GM18507 (cell line): ENCODE results near the gene PTPN13.

Experiments used
- DNase-seq: peaks from one replicate; pipeline ENCODE4 v3.0.0; 2011; ENCODE audit warnings: low read depth; ENCODE audit not compliant: insufficient read length; ENCODE audit errors: extremely low spot score
- FAIRE-seq: peaks from 2 replicates; lab custom pipeline; 2011; peaks lifted over from hg19 to GRCh38; lab: Jason Lieb, UNC

The PTPN13 gene, protein sequence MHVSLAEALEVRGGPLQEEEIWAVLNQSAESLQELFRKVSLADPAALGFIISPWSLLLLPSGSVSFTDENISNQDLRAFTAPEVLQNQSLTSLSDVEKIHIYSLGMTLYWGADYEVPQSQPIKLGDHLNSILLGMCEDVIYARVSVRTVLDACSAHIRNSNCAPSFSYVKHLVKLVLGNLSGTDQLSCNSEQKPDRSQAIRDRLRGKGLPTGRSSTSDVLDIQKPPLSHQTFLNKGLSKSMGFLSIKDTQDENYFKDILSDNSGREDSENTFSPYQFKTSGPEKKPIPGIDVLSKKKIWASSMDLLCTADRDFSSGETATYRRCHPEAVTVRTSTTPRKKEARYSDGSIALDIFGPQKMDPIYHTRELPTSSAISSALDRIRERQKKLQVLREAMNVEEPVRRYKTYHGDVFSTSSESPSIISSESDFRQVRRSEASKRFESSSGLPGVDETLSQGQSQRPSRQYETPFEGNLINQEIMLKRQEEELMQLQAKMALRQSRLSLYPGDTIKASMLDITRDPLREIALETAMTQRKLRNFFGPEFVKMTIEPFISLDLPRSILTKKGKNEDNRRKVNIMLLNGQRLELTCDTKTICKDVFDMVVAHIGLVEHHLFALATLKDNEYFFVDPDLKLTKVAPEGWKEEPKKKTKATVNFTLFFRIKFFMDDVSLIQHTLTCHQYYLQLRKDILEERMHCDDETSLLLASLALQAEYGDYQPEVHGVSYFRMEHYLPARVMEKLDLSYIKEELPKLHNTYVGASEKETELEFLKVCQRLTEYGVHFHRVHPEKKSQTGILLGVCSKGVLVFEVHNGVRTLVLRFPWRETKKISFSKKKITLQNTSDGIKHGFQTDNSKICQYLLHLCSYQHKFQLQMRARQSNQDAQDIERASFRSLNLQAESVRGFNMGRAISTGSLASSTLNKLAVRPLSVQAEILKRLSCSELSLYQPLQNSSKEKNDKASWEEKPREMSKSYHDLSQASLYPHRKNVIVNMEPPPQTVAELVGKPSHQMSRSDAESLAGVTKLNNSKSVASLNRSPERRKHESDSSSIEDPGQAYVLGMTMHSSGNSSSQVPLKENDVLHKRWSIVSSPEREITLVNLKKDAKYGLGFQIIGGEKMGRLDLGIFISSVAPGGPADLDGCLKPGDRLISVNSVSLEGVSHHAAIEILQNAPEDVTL (N-terminal part only)

DNA sequence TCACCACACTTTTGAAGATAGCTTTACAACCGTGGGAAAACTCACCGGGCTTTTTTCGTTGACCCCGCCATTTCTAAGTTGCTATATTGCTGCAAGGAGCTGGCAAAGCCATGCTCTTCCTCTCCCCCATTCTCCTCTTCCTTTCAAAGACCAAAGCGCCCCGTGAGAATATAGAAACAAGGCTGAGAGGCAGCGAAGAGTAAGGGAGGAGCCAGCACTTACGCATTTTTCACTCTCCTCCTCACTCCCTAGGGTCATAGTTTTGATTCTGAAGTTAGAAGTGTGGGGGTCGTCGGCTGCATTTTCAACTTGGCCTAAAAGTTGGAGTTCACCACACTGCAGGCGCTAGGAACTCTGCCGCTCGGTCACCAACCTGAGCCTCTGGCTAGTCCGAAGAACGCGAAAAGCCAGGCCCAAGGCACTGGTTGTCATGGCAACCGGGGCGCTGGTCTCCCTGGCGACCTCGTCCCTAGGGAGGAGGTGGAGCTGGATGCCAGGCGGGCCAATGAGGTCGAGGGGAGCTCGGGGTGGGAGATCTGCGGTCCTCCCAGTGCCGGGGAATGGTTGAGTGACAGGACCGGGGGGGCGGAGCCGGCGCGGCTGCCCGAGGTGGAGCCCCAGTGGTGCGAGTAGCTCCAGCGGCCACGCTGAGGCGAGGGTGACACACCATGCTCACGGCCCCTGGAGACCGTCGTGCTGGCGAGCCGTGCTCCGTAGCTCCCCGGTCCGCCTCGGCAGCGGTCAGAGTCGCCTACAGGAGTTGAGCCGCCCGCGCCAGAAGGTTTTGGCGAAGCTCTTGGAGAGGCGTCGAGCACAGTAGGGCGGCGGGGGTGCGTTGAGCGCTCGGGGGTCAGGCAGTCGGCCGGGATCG, at the start of gene PTPN13:
Gene PTPN13 (plus strand): TSS at position 628 of the 871 bp plus-strand sequence. CDS start 40,942 bp downstream, outside the sequence.
- FAIRE-seq = peak; percentile 93
- DNase-seq = peak; percentile 79

DNA sequence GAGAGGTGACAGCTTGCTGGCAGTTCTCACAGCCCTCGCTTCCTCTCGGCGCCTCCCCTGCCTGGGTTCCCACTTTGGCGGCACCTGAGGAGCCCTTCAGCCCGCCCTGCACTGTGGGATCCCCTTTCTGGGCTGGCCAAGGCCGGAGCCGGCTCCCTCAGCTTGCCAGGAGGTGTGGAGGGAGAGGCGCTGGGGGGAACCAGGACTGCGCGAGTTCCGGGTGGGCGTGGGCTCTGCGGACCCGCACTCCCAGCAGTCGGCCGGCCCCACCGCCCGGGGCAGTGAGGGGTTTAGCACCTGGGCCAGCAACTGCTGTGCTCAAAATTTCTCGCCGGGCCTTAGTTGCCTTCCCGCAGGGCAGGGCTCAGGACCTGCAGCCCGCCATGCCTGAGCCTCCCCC, 47.0 kb upstream of the PTPN13 start:
- no peak for FAIRE-seq

GRCh38 chr4:86549163-86549788, 44.8 kb upstream of the PTPN13 start:
- no peak for FAIRE-seq
- no peak for DNase-seq

More for the DNA sequence above, 47.0 kb upstream of the PTPN13 start:
- no peak for DNase-seq

GRCh38 chr4:86551387-86551786, 42.7 kb upstream of the PTPN13 start:
- FAIRE-seq = no peak
- DNase-seq = no peak

- no peak for FAIRE-seq
- DNase-seq = no peak
Measured at GRCh38 chr4:86554646-86555045, 39.5 kb upstream of the PTPN13 start.

DNA sequence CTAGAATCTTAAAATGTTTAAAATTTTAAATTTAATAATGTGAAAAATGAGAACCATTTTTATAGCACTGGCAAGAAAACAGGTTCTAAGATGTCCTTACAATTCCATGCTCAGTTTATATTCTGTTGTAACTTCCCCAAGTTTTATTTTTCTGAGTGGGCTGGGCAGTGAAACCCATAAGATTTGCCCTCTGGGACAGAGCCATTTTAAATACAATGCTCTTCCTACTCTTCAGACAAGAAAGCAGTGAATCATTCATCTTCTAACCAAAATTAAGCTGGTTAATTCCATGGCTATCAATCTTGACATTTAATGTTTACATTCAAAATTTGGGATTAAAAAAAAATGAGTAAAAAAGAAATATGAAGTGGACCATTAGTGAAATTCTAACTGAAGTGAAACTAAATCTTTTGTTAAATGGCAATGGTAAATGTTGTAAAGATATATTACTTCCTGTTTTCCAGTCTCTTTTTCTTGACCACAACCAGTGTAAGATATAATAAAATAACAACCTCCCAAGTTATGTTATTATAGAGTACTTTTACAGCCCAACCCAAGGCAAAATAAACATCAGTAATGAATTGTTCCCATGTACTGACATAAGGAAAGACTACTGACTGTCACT, 37.2 kb upstream of the PTPN13 start:
- FAIRE-seq = peak; percentile 60

DNA sequence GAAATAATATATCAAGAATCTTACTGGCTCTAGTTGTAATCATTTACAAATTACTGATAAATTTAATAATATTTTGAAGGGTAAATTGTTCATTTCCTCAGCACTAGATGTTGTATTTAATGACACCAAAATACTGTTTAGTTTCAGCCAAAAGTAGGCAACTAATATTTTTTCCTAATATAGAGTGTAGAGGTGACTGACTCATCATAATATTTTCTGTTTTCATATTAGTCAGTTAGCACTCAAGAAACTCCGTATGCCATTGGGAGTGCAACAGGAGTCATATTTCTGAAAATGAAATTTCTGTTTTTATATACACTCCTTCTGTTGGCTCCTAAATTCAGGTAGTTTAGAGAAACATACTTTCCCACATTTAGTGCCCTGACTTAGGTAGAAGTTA, 36.6 kb upstream of the PTPN13 start:
- DNase-seq (peak; percentile 20), FAIRE-seq (peak; percentile 73)

More for the DNA sequence above, 37.2 kb upstream of the PTPN13 start:
- no peak for DNase-seq

GRCh38 chr4:86558258-86558657, 35.9 kb upstream of the PTPN13 start:
- DNase-seq (no peak), FAIRE-seq (no peak)

DNA sequence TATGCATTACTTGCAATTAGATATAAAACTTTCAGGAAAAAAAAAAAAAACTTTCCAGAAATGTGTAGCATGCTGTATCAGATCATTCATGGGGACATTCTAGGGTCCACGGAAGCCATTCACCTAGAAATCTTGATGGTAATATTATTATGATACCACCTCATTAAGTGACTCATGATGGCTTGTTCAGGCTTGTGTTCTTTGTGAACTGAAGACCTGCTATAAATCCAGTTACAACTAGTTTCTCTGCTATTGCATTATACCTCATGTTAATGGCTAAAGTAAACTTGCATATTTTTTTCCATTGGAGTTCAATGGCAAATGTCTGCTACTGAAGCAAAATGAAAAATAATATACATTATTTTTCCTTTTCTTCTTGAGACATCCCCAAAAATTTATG, 35.3 kb upstream of the PTPN13 start:
- DNase-seq (no peak), FAIRE-seq (no peak)

DNA sequence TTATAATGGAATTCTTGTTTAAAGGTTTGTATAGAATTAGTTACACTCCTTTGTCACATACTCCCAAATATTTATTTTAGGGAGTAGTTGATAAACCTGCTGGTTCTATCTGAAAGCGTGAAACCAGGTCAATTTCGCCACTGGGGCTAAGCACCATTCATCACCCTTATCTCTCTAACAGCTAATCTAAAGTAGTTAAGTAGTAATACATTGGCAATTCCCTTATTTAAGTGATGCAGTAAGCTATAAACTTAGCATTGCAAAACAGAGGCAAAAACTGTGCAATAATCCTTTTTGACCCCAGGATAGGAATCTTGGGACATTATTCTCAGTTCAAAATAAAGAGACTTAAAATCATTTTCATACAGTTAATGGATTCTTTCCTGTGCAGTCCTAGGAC, 33.7 kb upstream of the PTPN13 start:
- FAIRE-seq = no peak
- DNase-seq = no peak

DNA sequence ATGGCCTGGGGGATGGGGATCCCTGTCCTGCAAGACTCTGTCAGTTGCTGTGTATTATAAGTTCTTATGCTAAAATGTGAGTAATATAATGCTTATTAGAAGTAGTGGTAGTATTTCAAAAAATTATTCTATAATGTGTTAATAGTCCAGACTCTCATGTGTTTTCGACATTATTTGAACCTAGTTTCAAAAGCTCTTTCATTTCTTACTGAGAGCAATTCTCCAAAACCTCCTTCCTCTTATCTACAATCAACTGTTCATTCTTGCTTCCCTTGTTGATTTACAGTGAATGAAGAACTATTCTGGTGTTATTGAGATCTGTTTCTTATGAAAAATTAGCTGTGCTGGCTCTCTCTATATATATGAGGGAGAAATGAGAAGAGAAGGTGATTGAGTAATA, 32.9 kb upstream of the PTPN13 start:
- no peak for FAIRE-seq

GRCh38 chr4:86563416-86563815, 30.7 kb upstream of the PTPN13 start:
- FAIRE-seq (no peak), DNase-seq (no peak)

More for the DNA sequence above, 32.9 kb upstream of the PTPN13 start:
- no peak for DNase-seq

- DNase-seq (no peak), FAIRE-seq (no peak)
Measured at GRCh38 chr4:86564795-86565194, 29.3 kb upstream of the PTPN13 start.

DNA sequence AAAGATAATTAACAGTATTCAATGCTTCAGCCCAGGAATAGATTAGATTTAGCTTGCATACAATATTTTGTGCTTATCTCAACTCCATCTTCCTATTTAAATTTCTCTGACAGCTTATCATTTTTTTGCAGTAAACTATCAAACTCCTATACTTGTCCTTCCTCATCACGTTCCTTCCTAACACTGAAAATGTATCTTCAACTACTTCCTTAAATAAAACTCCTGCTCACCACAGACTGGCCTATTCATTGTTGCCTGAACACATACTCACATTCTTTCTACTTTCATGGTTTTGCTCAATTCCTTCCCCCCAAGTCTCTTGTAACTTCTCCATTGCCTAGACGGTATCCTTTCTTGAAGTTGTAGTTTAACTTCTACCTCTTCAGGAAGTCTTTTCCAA, 28.5 kb upstream of the PTPN13 start:
- DNase-seq (no peak), FAIRE-seq (no peak)

DNA sequence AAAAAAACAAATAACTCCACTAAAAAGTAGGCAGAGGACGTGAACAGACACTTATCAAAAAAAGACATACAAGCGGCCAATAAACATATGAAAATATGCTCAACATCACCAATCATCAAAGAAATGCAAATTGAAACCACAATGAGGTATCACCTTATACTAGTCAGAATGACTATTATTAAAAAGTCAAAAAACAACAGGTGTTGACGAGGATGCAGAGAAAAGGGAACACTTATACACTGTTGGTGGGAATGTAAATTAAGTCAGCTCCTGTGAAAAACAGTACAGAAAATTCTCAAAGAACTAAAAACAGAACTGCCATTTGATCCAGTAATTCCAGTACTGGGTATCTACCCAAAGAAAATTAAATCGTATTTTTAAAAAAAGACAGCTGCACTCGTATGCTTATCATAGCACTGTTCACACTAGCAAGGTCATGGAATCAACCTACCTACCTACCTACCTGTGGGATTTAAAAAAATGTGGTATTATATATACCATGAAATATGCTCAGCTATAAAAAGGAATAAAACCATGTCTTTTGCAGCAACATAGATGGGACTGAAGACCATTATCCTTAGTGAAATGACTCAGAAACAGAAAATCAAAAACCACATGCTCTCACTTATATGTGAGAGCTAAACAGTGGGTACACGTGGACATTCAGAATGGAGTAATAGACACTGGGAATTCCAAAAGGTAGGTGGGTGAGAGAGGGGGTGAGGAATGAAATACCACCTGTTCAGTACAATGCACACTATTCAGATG, 24.8 kb upstream of the PTPN13 start:
- FAIRE-seq (peak; percentile 63), DNase-seq (no peak)

DNA sequence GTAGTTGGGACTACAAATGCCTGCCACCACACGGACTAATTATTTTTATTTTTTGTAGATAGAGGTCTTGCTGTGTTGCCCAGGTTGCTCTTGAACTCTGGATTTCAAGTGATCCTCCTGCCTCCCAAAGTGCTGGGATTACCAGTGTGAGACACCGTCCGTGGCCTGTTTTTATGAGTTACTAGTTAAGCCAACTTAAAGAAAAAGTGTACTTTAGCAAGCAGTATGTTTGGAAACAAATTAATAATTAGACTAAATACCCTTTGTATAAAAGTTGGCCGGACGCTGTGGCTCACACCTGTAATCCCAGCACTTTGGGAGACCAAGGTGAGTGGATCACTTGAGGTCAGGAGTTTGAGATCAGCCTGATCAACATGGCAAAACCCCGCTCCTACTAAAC, 14.2 kb upstream of the PTPN13 start:
- DNase-seq (no peak), FAIRE-seq (no peak)

- FAIRE-seq = no peak
- DNase-seq = no peak
Measured at GRCh38 chr4:86582410-86582809, 11.7 kb upstream of the PTPN13 start.
